ENCODE results near the gene IGF2R. TPM values are rescaled to one million over a fixed set of nuclear protein-coding genes. Genes with fewer than 3 reads are reported as not detected.

The IGF2R gene
- total and polyA plus RNA-seq, 2 donors from 2014 or later, result 23.7 to 88.6 TPM

GRCh38 chr6:160128879-160129516 is 160.1 kb downstream of the IGF2R start:
- no peaks in the 10 kb centered on the region for H3K4me1 ChIP-seq (ENCODE audit: control insufficient read depth in 2 of 3, insufficient read depth in 2 of 3, low read depth in 1 of 3, low read length in 3 of 3)
- H3K36me3 ChIP-seq (ENCODE audit: control insufficient read depth in 2 of 3, insufficient read depth in 3 of 3, low read length in 3 of 3), result no peaks in the 10 kb centered on the region
- no peak for DNase-seq
- intact Hi-C loops (cut with DNase I), result no loop called here
- no peak overlapping the region for H3K4me3 ChIP-seq (ENCODE audit: low read length in 3 of 3)
- H3K27me3 ChIP-seq (ENCODE audit: control insufficient read depth, insufficient read depth, low read length), result no peaks in the 10 kb centered on the region
- H3K9ac ChIP-seq (ENCODE audit: low read length in 3 of 3), result no peak overlapping the region
- FAIRE-seq, result no peak
- H3K27ac ChIP-seq (ENCODE audit: low read depth in 2 of 2, low read length in 2 of 2), result no peak overlapping the region
- H3K9me3 ChIP-seq (ENCODE audit: control insufficient read depth in 2 of 3, insufficient read depth in 1 of 3, low read length in 3 of 3), result no peaks in the 10 kb centered on the region
- TF ChIP-seq CTCF (IDR thresholded peaks at IDR 0.05; ENCODE audit: borderline replicate concordance, extremely low read depth, insufficient read depth), result no peak

DNA sequence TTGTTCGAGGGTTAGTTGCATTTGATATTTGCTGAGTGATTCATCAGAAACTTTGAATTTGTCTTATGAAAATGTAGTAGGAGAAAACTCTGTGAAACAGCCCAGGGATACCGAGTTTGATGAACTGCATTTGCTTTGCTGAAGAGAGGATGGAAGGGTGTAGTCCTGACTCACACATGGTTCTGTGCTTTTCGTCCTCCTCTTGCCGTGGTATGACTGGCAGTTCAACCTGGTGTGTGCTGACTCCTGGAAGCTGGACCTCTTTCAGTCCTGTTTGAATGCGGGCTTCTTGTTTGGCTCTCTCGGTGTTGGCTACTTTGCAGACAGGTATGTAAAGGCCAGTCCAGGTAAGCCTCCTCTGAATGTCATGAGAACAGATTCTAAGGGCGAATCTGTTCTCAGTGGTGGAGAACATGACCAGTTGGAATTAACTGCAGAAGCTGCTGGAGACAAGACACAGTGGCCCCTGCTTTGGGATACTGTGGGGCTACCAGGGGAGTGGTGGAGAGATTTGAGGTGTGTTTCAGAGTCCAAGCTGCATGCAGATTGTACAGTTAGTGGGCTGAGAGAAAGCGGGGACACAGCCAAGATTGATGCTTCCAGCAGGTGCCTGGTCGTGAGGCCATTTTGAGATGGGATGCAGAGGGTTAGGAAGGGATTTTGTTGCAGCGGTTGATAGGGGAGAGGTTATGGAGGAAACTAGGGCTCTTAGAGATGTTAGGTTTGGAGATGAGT is 161.2 kb downstream of the IGF2R start:
- H3K36me3 ChIP-seq (ENCODE audit: control insufficient read depth in 2 of 3, insufficient read depth in 3 of 3, low read length in 3 of 3), result no peaks in the 10 kb centered on the region
- H3K9ac ChIP-seq (ENCODE audit: low read length in 3 of 3), result no peak overlapping the region
- no peak overlapping the region for H3K27ac ChIP-seq (ENCODE audit: low read depth in 2 of 2, low read length in 2 of 2)
- no peak for TF ChIP-seq CTCF (IDR thresholded peaks at IDR 0.05; ENCODE audit: borderline replicate concordance, extremely low read depth, insufficient read depth)
- DNase-seq, result no peak
- intact Hi-C loops (cut with DNase I), result no loop called here
- peaks cover 0 to 3% (median 0%) of the 10 kb centered on the region in 3 donors for H3K4me1 ChIP-seq (ENCODE audit: control insufficient read depth in 2 of 3, insufficient read depth in 2 of 3, low read depth in 1 of 3, low read length in 3 of 3)
- FAIRE-seq, result no peak
- no peaks in the 10 kb centered on the region for H3K27me3 ChIP-seq (ENCODE audit: control insufficient read depth, insufficient read depth, low read length)
- H3K9me3 ChIP-seq (ENCODE audit: control insufficient read depth in 2 of 3, insufficient read depth in 1 of 3, low read length in 3 of 3), result no peaks in the 10 kb centered on the region
- H3K4me3 ChIP-seq (ENCODE audit: low read length in 3 of 3), result no peak overlapping the region

DNA sequence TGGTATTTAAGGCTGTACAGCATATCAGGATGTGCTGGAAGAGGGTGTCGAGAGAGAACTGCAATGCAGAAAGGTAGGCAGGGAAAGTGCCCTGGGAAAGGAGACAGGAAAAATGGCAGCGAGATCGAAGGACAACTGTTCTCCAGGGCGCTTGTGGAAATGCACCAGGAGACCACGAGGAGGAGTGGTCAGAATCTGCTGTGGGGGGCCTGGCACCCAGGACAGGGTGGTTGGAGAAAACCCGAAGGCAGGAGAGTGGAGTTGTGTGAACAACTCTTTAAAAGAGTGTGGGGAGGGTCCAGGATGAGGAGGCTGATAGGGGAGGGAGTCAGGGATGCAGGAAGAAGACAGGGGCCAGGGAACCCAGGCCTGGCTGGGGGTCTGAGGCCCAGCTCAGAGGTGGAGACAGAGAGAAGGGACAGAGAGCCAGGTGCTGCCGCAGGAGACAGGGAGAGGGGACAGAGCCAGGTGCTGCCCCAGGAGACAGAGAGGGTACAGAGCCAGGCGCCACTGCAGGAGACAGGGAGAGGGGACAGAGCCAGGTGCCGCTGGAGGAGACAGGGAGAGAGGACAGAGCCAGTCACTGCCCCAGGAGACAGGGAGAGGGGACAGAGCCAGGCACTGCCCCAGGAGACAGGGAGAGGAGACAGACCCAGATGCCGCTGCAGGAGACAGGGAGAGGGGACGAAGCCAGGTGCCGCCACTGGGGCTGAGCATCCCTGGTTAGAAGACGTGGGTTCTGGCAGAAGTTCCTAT is 162.0 kb downstream of the IGF2R start:
- no peak overlapping the region for H3K9ac ChIP-seq (ENCODE audit: low read length in 3 of 3)
- H3K27me3 ChIP-seq (ENCODE audit: control insufficient read depth, insufficient read depth, low read length), result no peaks in the 10 kb centered on the region
- no peak overlapping the region for H3K27ac ChIP-seq (ENCODE audit: low read depth in 2 of 2, low read length in 2 of 2)
- no peak for DNase-seq
- no peaks in the 10 kb centered on the region for H3K9me3 ChIP-seq (ENCODE audit: control insufficient read depth in 2 of 3, insufficient read depth in 1 of 3, low read length in 3 of 3)
- H3K4me3 ChIP-seq (ENCODE audit: low read length in 3 of 3), result no peak overlapping the region
- no peaks in the 10 kb centered on the region for H3K36me3 ChIP-seq (ENCODE audit: control insufficient read depth in 2 of 3, insufficient read depth in 3 of 3, low read length in 3 of 3)
- FAIRE-seq, result no peak
- intact Hi-C loops (cut with DNase I), result no loop called here
- peaks cover 0 to 4% (median 0%) of the 10 kb centered on the region in 3 donors for H3K4me1 ChIP-seq (ENCODE audit: control insufficient read depth in 2 of 3, insufficient read depth in 2 of 3, low read depth in 1 of 3, low read length in 3 of 3)
- TF ChIP-seq CTCF (IDR thresholded peaks at IDR 0.05; ENCODE audit: borderline replicate concordance, extremely low read depth, insufficient read depth), result no peak

Measured in kidney (tissue), 14 donors.